Activated CD8-positive, alpha-beta memory T cell treated with anti-CD3 and anti-CD28 coated beads for 4 hours (primary cell): Measurements from ENCODE around the gene SERPINB5.

ENCODE experiments used
- DNase-seq, 2 donors: peaks; one replicate each; pipeline ENCODE4 v3.0.0-alpha.2; 2020; ENCODE audit warnings: low read depth in 2 of 2

Gene SERPINB5

DNA sequence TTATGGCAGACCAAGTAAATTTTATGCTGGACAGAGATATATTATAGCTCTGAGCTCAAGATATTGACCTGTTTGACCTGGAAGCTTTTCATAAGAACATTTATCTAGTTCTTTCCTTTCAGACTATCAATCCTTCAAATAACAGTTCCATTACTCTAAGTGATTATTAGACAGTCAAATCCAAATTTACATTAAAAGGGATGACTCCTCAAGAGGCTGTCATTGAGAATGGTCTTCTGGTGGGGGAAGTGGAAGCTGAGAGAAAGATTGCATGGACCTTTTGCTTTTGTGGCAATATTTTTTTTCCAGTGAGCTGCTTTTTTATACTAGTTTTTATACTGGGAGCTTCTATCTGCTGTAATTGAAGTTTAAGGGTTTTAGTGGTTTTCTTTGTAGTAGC is 50.5 kb downstream of the SERPINB5 start:
- no peak for DNase-seq

DNA sequence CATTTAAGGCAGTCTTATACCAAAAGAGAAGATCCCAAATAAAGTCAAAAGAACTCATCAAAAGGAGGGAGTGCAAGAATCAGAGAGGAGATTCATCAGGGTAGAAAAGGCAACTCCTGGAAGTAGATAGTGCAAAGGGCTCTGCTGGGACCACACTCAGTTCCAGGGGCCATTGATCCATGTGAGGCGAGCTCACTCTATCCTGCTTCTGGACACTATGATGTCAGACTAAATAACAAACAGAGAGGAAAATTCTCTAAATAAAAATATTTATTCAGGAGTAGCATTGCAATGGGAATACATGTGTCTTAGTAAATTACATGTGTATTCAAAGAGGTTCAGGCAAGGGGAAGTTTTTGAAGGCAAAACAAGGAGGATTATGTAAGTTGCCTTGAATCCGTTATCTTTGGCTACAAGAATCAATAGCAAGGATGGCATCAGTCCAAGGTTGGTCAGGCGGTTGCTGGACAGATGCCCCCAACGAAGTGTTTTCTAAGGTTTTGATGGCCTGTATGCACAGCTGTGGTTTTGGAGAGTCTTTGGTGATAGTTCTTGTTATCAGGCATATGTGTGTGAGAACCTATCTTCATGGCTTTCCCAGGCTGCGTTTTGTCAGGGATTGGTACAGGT is 52.2 kb downstream of the SERPINB5 start:
- DNase-seq, result no peak

DNA sequence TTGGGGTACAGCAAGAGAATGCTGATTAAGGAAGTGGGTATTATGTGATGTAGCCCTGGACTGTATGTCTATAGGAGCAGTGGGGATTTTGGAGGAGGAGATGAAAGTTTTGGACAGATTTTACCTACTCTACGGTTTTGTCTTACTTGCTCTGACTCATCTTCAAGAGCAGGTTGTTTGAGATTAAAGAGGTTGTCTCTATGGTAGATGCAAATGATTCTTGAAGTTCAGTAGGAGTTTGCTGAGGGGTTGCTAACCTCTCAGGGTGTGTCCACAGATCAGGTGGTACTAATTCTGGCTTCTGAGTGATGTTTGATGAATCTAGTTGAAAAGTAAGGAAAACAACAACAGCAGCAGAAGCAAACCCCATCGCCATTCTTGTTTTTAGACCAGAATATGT is 55.7 kb downstream of the SERPINB5 start:
- no peak for DNase-seq

DNA sequence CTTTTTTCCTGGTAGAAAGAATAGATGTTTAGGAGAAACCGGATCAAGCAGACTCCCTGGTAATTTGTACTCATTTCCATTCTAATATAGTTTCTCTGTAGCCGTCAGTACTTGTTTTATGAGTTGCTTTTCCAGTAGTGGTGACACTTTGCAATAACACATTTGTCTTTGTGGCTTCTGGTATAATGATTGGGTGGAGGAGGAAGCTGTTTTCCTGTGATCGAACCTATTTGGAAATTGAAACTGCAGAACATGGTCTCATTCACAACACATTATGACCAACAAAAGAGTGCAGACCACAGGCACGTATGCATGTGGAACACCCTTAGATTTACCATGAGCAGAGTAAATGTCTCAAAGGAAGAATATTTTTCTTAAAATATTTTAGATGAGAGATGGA is 57.9 kb downstream of the SERPINB5 start:
- no peak for DNase-seq

DNA sequence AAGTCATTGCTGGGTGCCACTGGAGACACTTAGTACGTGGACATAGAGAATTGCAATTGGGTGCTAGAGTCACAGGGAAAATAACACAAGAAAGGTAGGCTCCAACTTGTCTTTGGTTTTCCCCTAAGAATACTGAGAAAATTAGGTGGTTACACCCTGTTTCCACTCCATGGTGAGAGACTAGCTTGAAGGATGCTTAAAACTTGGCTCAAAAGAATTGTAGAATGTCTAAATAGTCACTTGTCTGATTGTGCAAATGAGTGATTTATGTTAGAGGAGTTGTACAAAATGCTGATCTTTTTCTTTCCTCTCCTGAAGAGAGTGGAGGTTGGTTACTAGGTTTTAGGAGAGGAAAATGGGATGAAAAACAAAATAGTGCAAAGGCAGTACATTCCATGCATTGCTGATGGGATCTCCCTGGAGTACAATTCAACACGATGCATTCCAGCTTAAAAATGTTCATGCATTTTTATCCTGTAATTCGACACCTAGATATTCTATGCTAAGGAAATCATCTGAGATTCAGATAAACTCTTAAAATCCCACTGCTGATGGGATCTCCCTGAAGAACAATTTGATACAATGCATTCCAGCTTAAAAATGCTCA is 63.2 kb downstream of the SERPINB5 start:
- DNase-seq, result no peak

DNA sequence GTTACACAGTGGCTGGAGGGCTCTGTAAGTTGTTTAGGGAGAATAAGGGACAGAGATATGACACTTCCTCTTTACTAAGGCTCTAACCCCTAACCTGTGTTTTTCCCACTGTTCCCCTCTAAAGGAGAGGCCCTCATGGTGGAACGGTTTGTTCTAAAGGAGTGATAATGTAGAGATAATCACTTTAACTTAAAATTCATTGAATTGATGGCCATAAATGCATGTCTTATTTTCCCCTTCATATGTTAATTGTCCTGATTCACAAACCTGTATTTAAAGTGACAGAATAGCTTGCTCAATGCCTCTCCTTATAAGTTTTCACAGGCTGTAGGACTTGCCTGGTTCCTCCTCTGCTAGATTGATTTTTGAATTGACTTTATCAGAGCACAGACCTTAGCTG is 65.3 kb downstream of the SERPINB5 start, which contains the start of gene SERPINB12:
TSS of gene SERPINB12 (plus strand) at position 301 of the 400 bp plus-strand sequence. CDS start 13,791 bp downstream, outside the sequence.
- no peak for DNase-seq

DNA sequence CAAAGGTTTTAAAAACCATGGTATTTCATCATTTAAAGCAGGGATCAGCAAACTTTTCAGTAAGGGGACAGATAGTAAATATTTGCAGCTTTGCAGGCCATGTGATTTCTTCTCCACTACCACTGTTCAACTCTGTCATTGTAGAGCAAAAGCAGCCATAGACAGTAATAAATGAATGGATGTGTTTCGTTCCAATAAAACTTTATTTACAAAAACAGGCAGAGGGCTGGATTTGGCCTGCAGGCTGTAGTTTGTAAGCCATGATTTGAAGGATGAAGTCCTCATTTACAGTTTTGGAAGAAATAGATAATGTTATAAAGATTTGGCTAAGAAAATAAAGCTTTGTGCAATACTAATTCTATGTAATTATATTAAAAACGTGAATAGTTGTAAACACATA is 67.3 kb downstream of the SERPINB5 start:
- no peak for DNase-seq

DNA sequence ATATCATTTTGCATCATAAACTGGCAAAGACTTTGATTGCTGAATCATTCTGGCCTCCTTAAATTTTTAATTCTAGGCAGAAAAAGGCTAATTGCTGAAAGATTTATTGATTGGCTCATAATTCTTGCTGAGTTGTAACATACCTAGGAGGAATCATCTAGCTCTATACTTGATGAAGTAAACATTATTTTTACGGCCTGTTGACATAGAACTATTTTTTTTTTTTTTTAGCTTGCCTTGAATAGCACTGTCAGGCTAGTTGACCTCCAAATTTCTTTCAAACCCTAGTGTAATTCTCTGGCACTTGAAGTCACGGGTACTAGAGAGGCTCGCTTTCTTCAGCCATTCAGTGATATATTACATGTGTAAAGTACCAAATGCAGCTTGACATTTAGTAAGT is 68.2 kb downstream of the SERPINB5 start:
- no peak for DNase-seq

DNA sequence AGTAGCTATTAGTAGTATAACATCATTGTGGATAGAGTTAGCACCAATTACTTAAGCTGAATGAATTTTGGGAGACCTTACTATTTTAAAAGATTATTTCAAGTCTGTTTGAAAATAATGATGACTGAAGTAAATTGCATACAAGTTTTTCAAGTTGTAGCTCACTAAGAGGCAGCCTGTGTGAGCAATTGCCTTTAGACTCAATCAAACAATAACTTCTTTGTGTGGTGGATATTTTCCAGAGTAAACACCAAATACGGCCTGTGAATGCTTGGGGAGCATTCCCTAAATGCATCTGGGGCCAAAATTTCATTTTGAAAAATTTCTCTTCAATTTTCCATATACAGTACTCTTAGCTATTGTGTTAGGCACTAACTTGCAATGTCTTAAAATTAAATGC is 73.3 kb downstream of the SERPINB5 start:
- no peak for DNase-seq

DNA sequence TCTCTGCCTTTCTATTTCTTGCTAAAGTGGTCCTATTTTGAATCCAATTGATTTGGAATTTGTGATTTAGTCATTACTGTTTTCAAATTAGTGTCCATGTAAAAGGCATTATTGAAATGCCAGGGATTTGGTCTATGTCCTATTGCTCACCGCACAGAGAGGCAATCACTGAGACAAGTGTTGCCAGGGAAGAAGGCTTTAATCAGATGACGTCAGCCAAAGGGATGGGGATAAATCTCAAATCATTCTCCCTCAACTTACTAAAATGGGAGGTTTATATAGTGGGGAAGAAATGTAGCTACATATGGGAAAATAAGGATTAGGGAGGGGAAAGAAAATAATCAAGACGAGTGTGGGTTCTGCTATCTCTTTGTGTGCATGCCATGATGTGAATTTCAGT is 75.0 kb downstream of the SERPINB5 start:
- DNase-seq, result no peak

DNA sequence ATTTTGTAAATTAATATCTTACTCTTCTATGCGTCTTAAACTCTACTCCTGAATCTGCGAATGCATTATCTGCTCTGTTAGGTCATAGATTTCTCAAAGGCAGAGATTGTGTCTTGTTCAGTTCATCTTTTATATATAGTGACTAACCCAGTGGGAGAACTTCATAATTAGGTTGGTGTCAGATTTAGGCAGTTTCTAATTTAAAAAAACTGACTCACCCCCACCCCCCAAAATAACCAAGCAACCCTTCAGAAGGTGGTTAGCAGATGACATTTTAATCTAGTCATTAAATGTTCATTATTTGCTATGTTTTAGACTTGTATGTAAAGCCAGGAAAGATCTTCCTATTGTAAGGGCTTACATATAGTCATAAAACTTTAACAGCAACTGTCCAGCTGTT is 75.8 kb downstream of the SERPINB5 start:
- DNase-seq, result no peak

DNA sequence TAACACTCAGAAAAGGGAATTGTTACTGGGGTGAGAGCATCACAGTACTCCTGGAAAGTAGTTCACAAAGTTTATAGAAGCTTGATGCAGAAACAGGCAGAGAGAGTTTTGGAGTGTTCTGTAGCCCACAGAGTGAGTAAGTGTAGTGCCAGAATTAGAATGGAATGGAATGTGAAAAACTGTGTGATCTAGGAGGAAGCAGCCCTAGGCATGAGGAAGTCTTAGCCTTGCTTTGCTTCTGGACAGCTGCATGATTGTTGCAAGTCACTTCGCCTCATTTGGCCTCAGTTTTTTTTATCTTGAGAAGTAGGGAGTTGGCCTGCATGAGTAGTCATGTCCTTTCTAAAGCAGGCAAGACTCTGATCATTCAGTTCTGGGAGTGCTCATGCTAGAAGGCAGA is 76.3 kb downstream of the SERPINB5 start:
- DNase-seq, result no peak
